M059J (cell line): Measurements from ENCODE around the gene SPON2. TPM values are rescaled to one million over a fixed set of nuclear protein-coding genes. Genes with fewer than 3 reads are reported as not detected.

Source experiments
- DNase-seq: peaks from one replicate; pipeline ENCODE4 v3.0.0-alpha.2; 2012; ENCODE audit warnings: low read depth
- total RNA-seq: library from RNA; depleted of rRNA; stranded (reverse); fragments of >200 nt; shearing (Covaris generic); gene quantifications from 2 replicates; pipeline ENCODE4 v1.2.3, GENCODE V29; 2014; rRNA removed

Gene SPON2
- 0.07 TPM in 1 of 2 replicates, not detected in the other for total RNA-seq

- DNase-seq: no peak
Observed at GRCh38 chr4:1172228-1172851, at the start of gene SPON2. SPON2 (minus strand) TSS chr4:1172583.

GRCh38 chr4:1221155-1221870, 48.9 kb upstream of the SPON2 start:
- no peak for DNase-seq

GRCh38 chr4:1220566-1220965, 48.2 kb upstream of the SPON2 start:
- no peak for DNase-seq

GRCh38 chr4:1219566-1219950, 47.2 kb upstream of the SPON2 start:
- no peak for DNase-seq

- no peak for DNase-seq
Observed at GRCh38 chr4:1218634-1219565, 46.5 kb upstream of the SPON2 start.

GRCh38 chr4:1217366-1217765, 45.0 kb upstream of the SPON2 start:
- DNase-seq: no peak

GRCh38 chr4:1216869-1217294, 44.5 kb upstream of the SPON2 start:
- DNase-seq: no peak

- no peak for DNase-seq
Observed at GRCh38 chr4:1216076-1216614, 43.8 kb upstream of the SPON2 start.

GRCh38 chr4:1215141-1216075, 43.0 kb upstream of the SPON2 start:
- DNase-seq: no peak

GRCh38 chr4:1214101-1215095, 42.0 kb upstream of the SPON2 start:
- DNase-seq: no peak

- DNase-seq: no peak
Observed at GRCh38 chr4:1213336-1213995, 41.1 kb upstream of the SPON2 start.

- DNase-seq: no peak
Observed at GRCh38 chr4:1212546-1213335, 40.4 kb upstream of the SPON2 start.

- no peak for DNase-seq
Observed at GRCh38 chr4:1211891-1212545, 39.6 kb upstream of the SPON2 start.

- no peak for DNase-seq
Observed at GRCh38 chr4:1211371-1211770, 39.0 kb upstream of the SPON2 start.

GRCh38 chr4:1210971-1211370, 38.6 kb upstream of the SPON2 start:
- DNase-seq: no peak

- DNase-seq: no peak
Observed at GRCh38 chr4:1210241-1210841, 38.0 kb upstream of the SPON2 start.

- no peak for DNase-seq
Observed at GRCh38 chr4:1209821-1210220, 37.4 kb upstream of the SPON2 start.
